ENCODE data around the gene INCENP.

DNA sequence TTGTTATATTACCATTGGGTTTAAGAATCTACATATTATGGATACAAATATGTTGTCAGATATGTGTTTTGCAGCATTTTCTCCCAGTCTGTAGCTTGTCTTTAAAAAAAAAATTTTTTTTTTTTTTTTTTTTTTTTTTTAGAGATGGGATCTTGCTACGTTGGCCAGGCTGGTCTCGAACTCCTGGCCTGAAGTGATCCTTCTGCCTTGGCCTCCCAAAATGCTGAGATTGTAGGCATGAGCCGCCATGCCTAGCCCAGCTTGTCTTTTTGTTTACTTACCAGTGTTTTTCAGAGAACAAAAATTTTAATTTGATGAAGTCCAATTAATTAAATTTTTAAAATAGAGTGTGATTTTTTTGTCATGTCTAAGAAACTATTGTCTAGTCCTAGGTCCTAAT is 29.8 kb downstream of the INCENP start:
- TF ChIP-seq, protein P1, sequence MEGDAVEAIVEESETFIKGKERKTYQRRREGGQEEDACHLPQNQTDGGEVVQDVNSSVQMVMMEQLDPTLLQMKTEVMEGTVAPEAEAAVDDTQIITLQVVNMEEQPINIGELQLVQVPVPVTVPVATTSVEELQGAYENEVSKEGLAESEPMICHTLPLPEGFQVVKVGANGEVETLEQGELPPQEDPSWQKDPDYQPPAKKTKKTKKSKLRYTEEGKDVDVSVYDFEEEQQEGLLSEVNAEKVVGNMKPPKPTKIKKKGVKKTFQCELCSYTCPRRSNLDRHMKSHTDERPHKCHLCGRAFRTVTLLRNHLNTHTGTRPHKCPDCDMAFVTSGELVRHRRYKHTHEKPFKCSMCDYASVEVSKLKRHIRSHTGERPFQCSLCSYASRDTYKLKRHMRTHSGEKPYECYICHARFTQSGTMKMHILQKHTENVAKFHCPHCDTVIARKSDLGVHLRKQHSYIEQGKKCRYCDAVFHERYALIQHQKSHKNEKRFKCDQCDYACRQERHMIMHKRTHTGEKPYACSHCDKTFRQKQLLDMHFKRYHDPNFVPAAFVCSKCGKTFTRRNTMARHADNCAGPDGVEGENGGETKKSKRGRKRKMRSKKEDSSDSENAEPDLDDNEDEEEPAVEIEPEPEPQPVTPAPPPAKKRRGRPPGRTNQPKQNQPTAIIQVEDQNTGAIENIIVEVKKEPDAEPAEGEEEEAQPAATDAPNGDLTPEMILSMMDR (IDR thresholded peaks at IDR 0.05; ENCODE audit: low read length), result no peak
- TF ChIP-seq EZH2 (IDR thresholded peaks at IDR 0.05; ENCODE audit: borderline replicate concordance, low read length), result no peak
